Fibroblast of the conjunctiva (primary cell): ENCODE data around the gene KCNMA1.

Source experiments
- DNase-seq: peaks from one replicate; pipeline ENCODE4 v3.0.0-alpha.2; 2010; ENCODE audit warnings: low read depth

KCNMA1 gene

GRCh38 chr10:77016278-77016815 lies 621.3 kb downstream of the KCNMA1 start:
- no peak for DNase-seq

- DNase-seq: no peak
These were observed 622.2 kb downstream of the KCNMA1 start for GRCh38 chr10:77015360-77015759.

GRCh38 chr10:77012812-77013500 lies 624.7 kb downstream of the KCNMA1 start:
- no peak for DNase-seq

DNA sequence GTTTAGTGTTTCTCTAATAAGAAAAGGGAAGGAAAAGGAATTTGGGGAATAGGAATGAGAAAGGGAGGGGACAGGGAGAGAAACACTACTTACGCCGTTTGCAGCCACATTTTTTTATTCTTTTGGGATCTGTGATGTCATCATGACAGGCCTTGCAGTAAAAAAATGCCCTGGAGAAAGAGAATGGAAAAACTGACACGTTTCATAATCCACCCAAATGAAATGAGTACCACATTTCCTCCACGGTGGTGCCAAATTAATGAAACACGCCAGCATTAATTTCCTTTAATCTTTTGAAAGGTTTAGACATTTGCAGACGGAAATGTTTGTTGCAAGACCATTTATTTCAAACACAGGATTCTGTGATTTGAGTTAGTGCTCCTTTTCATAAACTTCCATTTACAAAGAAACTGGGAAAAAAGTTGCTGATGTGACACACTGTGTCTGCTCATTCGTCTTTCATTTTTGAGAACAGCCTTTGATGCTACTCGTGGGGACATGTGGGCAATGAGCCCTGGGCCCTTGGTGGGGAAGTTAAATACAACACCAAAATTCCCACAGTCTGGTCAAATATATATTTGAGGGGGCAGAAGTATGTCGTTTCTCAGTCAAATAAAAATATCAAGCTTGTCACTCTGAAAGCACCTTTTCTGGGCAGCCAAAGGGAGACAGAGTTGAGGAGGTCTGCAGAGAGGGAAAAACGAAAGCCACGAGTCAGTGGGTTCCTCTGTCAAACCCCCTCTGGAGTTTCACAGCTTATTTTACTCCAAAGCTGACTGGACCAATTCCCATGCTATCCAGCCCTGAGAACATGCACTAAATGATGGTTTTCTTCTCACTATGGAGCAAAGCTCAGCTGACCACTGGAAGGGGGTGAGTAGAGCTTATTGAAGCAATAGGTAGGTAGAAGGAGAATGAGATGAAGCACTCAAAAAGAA lies 625.5 kb downstream of the KCNMA1 start:
- peak; percentile 47 for DNase-seq

DNA sequence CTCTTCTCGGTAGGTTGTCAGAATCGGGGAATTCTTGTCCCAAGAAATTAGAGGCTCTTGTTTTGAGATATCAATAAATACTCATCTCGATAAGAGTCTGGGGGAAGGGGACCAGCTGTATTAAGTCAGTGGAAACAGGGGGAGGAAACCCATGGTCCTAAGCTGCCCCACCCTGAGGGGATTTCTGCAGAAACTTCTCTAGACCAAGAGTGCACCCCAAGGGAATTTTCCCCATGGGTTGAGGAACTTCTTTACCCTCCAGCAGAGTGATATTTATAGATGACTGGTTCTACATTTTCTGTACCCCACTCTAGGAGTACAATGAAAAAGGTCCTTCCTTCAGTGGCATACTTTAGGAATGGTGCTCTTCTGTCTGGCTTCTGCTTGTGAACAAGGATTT lies 627.2 kb downstream of the KCNMA1 start:
- DNase-seq: no peak

DNA sequence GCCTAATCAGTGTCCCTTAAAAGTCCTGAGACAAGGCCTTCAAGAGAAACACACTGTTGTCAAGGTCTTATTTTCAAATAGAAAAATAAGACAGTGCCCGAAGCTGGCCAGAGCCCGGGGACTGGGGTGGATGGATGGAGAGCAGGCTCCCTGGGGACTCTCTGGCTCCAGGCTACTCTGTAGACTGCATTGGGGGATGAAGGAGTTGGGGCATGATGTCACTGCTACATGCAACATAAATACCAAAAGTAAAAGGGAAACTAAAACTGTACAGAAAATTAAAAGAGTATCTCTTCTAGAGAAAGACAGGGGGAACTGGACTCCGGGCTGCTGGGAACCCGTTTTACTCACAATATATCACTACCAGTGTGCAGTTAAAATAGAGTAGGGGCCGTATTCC lies 629.8 kb downstream of the KCNMA1 start:
- no peak for DNase-seq

GRCh38 chr10:77006836-77007511 lies 630.6 kb downstream of the KCNMA1 start:
- no peak for DNase-seq

DNA sequence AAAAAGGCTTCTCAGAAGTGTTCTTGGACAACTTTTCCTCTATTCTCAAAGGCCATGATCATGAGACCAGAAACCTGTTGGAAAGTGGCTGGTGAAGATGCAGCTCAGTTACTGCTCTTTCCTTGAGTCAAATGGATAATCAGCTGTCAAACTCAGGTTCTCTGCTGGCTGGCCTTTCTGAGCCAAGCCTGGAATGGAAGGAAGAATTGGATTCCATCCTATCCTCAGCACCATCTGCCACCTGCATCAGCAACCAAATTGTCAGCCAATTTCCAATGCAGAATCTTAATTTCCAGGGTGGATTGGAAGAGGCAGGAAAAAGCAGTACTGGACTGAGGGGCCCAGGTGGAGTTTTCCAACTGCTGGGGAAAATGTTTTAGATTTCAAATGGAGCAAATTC lies 631.7 kb downstream of the KCNMA1 start:
- no peak for DNase-seq

- peak; percentile 41 for DNase-seq
These were observed 632.6 kb downstream of the KCNMA1 start for GRCh38 chr10:77004917-77005564.

- no peak for DNase-seq
These were observed 634.7 kb downstream of the KCNMA1 start for GRCh38 chr10:77002872-77003271.

- DNase-seq: no peak
These were observed 636.4 kb downstream of the KCNMA1 start for GRCh38 chr10:77001206-77001605.

DNA sequence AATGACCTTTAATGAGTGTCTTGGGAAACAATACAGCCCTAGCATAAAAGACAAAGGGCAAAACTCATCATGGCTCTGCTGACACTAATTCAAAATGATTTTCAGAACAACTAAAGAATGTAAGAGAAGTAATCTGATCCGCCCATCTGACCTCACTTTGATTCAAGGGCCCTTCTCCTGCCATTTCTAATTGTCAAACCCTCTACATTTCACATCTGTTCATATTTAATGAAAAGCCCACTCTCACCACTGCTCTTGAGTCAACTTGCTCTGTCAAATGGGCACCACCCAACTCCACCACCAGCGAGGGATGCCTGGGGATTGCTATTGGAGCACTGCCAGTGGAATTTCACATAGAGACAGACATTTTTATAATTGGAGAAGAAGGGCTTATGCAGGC lies 639.2 kb downstream of the KCNMA1 start:
- no peak for DNase-seq

DNA sequence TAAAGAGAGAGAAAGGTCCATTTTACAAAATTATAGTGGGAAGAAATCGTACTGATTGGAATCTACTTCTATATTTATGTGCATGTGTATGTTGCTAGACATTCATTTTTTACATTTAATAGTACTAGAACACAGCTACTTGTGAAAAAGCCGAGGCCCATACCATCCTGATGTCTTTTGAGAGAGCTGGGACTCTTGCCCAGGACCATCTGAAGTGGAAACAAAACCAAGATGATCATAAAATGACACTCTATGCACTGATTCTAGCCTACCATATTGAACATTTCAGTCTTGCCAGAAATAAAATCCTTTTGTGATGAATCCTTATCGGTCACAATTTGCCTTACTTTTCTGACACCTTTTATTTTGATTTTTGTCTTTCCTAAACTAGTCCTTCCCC lies 640.0 kb downstream of the KCNMA1 start:
- DNase-seq: no peak

- DNase-seq: no peak
These were observed 642.6 kb downstream of the KCNMA1 start for GRCh38 chr10:76995023-76995422.

GRCh38 chr10:76993213-76993612 lies 644.4 kb downstream of the KCNMA1 start:
- DNase-seq: no peak

- no peak for DNase-seq
These were observed 645.1 kb downstream of the KCNMA1 start for GRCh38 chr10:76992467-76992866.

DNA sequence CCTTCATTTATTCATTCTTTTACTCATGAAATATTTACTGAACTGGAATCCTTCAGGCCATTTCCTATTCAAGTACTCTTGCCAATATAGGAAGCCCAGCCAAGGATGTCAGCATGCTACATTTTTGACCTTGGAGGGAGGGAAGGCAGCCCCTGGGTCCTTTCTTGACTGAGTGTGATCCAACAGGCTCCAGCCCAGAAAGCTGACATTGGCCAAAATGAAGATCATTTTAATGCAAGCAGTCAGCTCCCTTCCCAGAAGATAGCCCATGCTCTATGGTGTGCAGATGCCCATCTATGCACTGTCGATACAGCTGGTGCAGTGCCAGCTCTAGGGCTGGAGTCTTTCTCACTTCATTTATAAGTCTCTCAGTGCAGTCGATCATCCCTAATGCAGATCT lies 646.0 kb downstream of the KCNMA1 start:
- DNase-seq: no peak

- no peak for DNase-seq
These were observed 647.0 kb downstream of the KCNMA1 start for GRCh38 chr10:76990561-76990960.

GRCh38 chr10:76984559-76985443 lies 652.8 kb downstream of the KCNMA1 start:
- DNase-seq: peak; percentile 66

DNA sequence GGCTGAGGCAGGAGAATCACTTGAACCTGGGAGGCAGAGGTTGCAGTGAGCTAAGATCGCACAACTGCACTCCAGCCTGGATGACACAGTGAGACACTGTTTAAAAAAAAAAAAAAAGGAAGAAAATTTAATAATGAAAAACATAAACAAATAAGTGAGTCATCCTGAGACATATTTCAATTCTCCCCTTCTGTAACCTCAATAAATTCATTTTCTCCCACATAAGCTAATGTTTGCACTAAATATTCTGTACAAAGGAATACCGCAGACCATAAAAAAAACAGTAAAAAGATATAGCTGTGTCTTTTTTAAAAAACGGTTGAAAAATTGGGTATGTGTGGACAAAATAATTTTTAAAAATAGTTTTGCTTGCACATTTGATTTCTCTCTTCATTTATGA lies 654.0 kb downstream of the KCNMA1 start:
- no peak for DNase-seq

DNA sequence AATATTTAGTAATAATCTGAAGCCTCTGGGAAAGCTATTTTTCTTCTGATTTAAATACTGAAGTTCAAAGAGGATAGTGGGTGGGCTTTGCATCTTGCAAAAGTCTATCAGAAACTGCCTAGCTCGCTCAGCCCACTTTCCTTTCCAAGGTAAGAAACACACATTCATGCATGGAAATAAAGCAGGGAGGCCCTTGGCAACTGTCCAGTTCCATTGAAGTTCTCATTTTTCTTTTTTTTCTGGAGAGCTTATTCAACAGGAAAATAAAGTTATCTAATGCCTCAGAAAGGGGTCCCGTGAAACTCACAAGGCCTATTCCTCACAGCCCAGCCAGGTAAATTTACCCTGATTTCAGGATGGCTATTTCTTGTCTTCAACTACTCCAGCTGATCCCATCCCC lies 654.9 kb downstream of the KCNMA1 start:
- no peak for DNase-seq
